NCI-H446 treated with DMSO at 0.1 percent for 48 hours (cell line): ENCODE results near the gene SEL1L2.
"Not testable (repeated sequence)": the region's sequence is repeated elsewhere in the genome, so short reads cannot be mapped to it uniquely, and the experiment has no call there.

Source experiments
- DNase-seq: peaks from one replicate; lab custom pipeline; 2025; lab: John Stamatoyannopoulos, UW

The SEL1L2 gene

GRCh38 chr20:13990465-13990864 lies at the start of gene SEL1L2:
TSS of gene SEL1L2 (minus strand) at chr20:13990614. CDS start at chr20:13990534, 80 bp downstream.
- DNase-seq, result no peak

GRCh38 chr20:14036567-14036966 lies 46.2 kb upstream of the SEL1L2 start:
- DNase-seq, result no peak

GRCh38 chr20:14033310-14033709 lies 42.9 kb upstream of the SEL1L2 start:
- no peak for DNase-seq

- no peak for DNase-seq
Observed at GRCh38 chr20:14030991-14031390, 40.6 kb upstream of the SEL1L2 start.

GRCh38 chr20:14012671-14013070 lies 22.3 kb upstream of the SEL1L2 start:
- DNase-seq, result no peak

- DNase-seq, result no peak
Observed at GRCh38 chr20:14009208-14009607, 18.8 kb upstream of the SEL1L2 start.

- DNase-seq, result no peak
Observed at GRCh38 chr20:14005996-14006395, 15.6 kb upstream of the SEL1L2 start.

- DNase-seq, result no peak
Observed at GRCh38 chr20:14000917-14001316, 10.5 kb upstream of the SEL1L2 start.

GRCh38 chr20:13996265-13996664 lies 5.9 kb upstream of the SEL1L2 start:
- DNase-seq, result no peak

GRCh38 chr20:13995841-13996240 lies 5.4 kb upstream of the SEL1L2 start:
- DNase-seq, result no peak

- DNase-seq, result peak; percentile 96
Observed at GRCh38 chr20:13995086-13995665, 4.8 kb upstream of the SEL1L2 start, which contains the start of gene MACROD2. TSS of gene MACROD2 (plus strand) at chr20:13995516.

GRCh38 chr20:13991955-13992354 lies 1.5 kb upstream of the SEL1L2 start:
- not testable (repeated sequence) for DNase-seq

- DNase-seq, result no peak
Observed at GRCh38 chr20:13991311-13991710, 897 bp upstream of the SEL1L2 start.

- no peak for DNase-seq
Observed at GRCh38 chr20:13984211-13984610, 6.2 kb downstream of the SEL1L2 start.

- no peak for DNase-seq
Observed at GRCh38 chr20:13960525-13960924, 29.9 kb downstream of the SEL1L2 start.

- DNase-seq, result no peak
Observed at GRCh38 chr20:13960119-13960518, 30.3 kb downstream of the SEL1L2 start.

- DNase-seq, result no peak
Observed at GRCh38 chr20:13953227-13953626, 37.2 kb downstream of the SEL1L2 start.

- no peak for DNase-seq
Observed at GRCh38 chr20:13947719-13948118, 42.7 kb downstream of the SEL1L2 start.

- no peak for DNase-seq
Observed at GRCh38 chr20:13941031-13941430, 49.4 kb downstream of the SEL1L2 start.

- no peak for DNase-seq
Observed at GRCh38 chr20:13936781-13937576, 53.4 kb downstream of the SEL1L2 start.

GRCh38 chr20:13934992-13935894 lies 55.2 kb downstream of the SEL1L2 start:
- no peak for DNase-seq

GRCh38 chr20:13930281-13930680 lies 60.1 kb downstream of the SEL1L2 start:
- DNase-seq, result no peak

GRCh38 chr20:13929836-13930235 lies 60.6 kb downstream of the SEL1L2 start:
- DNase-seq, result no peak
